ENCODE data around the gene FMNL2. TPM values are rescaled to one million over a fixed set of nuclear protein-coding genes. Genes with fewer than 3 reads are reported as not detected.

Gene FMNL2
- polyA plus RNA-seq, 3 donors: 0.28 to 3.2 (median 0.71) TPM

- H3K79me2 ChIP-seq (ENCODE audit: insufficient read depth, low read length): no peaks in the 10 kb centered on the region
- H2AFZ ChIP-seq (ENCODE audit: insufficient read depth, low read depth, low read length, poor library complexity, severe bottlenecking): no peak overlapping the region
- no peak overlapping the region for H3K4me2 ChIP-seq (replicated peaks; ENCODE audit: extremely low read depth, low read length, poor library complexity, severe bottlenecking)
- H3K9me3 ChIP-seq (replicated peaks in 1 of 2; ENCODE audit: control insufficient read depth in 1 of 2, insufficient read depth in 1 of 2, low read length in 2 of 2): no peaks in the 10 kb centered on the region
- H3K4me3 Mint-ChIP-seq: no peak overlapping the region
- H3K4me1 ChIP-seq (ENCODE audit: control insufficient read depth in 1 of 2, insufficient read depth in 2 of 2, low read length in 2 of 2): no peaks in the 10 kb centered on the region
- no peak overlapping the region for H3K27ac Mint-ChIP-seq
- no peak overlapping the region for H3K9ac ChIP-seq (ENCODE audit: insufficient read depth, low read length, poor library complexity, severe bottlenecking)
- H3K27me3 Mint-ChIP-seq (ENCODE audit: low read depth in 3 of 3): peaks cover 0 to 6% (median 2%) of the 10 kb centered on the region in 3 donors
- no peak for DNase-seq
- no peaks in the 10 kb centered on the region for H3K36me3 ChIP-seq (replicated peaks in 1 of 2; ENCODE audit: control insufficient read depth in 1 of 2, insufficient read depth in 2 of 2, low read length in 2 of 2)
- H3K36me3 Mint-ChIP-seq: no peaks in the 10 kb centered on the region
- H4K20me1 ChIP-seq (ENCODE audit: insufficient read depth, low read length): no peaks in the 10 kb centered on the region
- no peak for TF ChIP-seq CTCF (IDR thresholded peaks at IDR 0.05)
- WGBS (ENCODE audit: insufficient coverage): 100% methylated on average over 1 of the region's 2 CpGs
- no peak overlapping the region for H3K4me3 ChIP-seq (replicated peaks in 1 of 3; ENCODE audit: low read depth in 2 of 3, low read length in 3 of 3)
- H3K4me1 Mint-ChIP-seq: no peaks in the 10 kb centered on the region
- H3K27ac ChIP-seq (ENCODE audit: low read depth in 1 of 2, low read length in 2 of 2): no peak overlapping the region
- H3K27me3 ChIP-seq (ENCODE audit: control insufficient read depth in 2 of 2, insufficient read depth in 2 of 2, low read length in 2 of 2): no peaks in the 10 kb centered on the region
- intact Hi-C loops (cut with micrococcal nuclease): no loop called here
- H3K9me3 Mint-ChIP-seq: peaks cover 0 to 2% (median 0%) of the 10 kb centered on the region in 7 donors
Observed at GRCh38 chr2:152297715-152298114, 37.3 kb upstream of the FMNL2 start.

- H3K4me1 ChIP-seq (ENCODE audit: control insufficient read depth in 1 of 2, insufficient read depth in 2 of 2, low read length in 2 of 2): no peaks in the 10 kb centered on the region
- peaks cover 0 to 8% (median 0%) of the 10 kb centered on the region in 7 donors for H3K9me3 Mint-ChIP-seq
- H3K27me3 ChIP-seq (ENCODE audit: control insufficient read depth in 2 of 2, insufficient read depth in 2 of 2, low read length in 2 of 2): no peaks in the 10 kb centered on the region
- no peaks in the 10 kb centered on the region for H3K79me2 ChIP-seq (ENCODE audit: insufficient read depth, low read length)
- no peak overlapping the region for H3K27ac Mint-ChIP-seq
- H3K4me3 Mint-ChIP-seq: no peak overlapping the region
- H2AFZ ChIP-seq (ENCODE audit: insufficient read depth, low read depth, low read length, poor library complexity, severe bottlenecking): no peak overlapping the region
- TF ChIP-seq CTCF (IDR thresholded peaks at IDR 0.05): no peak
- no peaks in the 10 kb centered on the region for H4K20me1 ChIP-seq (ENCODE audit: insufficient read depth, low read length)
- H3K4me3 ChIP-seq (replicated peaks in 1 of 3; ENCODE audit: low read depth in 2 of 3, low read length in 3 of 3): no peak overlapping the region
- H3K9ac ChIP-seq (ENCODE audit: insufficient read depth, low read length, poor library complexity, severe bottlenecking): no peak overlapping the region
- intact Hi-C loops (cut with micrococcal nuclease): no loop called here
- H3K9me3 ChIP-seq (replicated peaks in 1 of 2; ENCODE audit: control insufficient read depth in 1 of 2, insufficient read depth in 1 of 2, low read length in 2 of 2): no peaks in the 10 kb centered on the region
- peaks cover 0 to 6% (median 3%) of the 10 kb centered on the region in 3 donors for H3K27me3 Mint-ChIP-seq (ENCODE audit: low read depth in 3 of 3)
- DNase-seq: no peak
- no peak overlapping the region for H3K4me2 ChIP-seq (replicated peaks; ENCODE audit: extremely low read depth, low read length, poor library complexity, severe bottlenecking)
- no peaks in the 10 kb centered on the region for H3K36me3 ChIP-seq (replicated peaks in 1 of 2; ENCODE audit: control insufficient read depth in 1 of 2, insufficient read depth in 2 of 2, low read length in 2 of 2)
- WGBS (ENCODE audit: insufficient coverage): no CpG with 5 or more reads among the region's 1 CpG
- no peak overlapping the region for H3K27ac ChIP-seq (ENCODE audit: low read depth in 1 of 2, low read length in 2 of 2)
- no peaks in the 10 kb centered on the region for H3K4me1 Mint-ChIP-seq
- no peaks in the 10 kb centered on the region for H3K36me3 Mint-ChIP-seq
Observed at GRCh38 chr2:152298754-152299153, 36.2 kb upstream of the FMNL2 start.
